DND-41 (cell line): ENCODE data around the gene DRD5.

Experiments
- EZH2 ChIP-seq: IDR thresholded peaks from 3 replicates; pipeline ENCODE4 v1.6.1; 2012; ENCODE audit warnings: borderline replicate concordance, low read depth, mild to moderate bottlenecking, moderate library complexity, low read length, inconsistent platforms; ENCODE audit not compliant: severe bottlenecking
- TF ChIP-seq, protein P1 (sequence below): IDR thresholded peaks from 2 replicates; pipeline ENCODE4 v1.5.1; 2012; ENCODE audit warnings: borderline replicate concordance, low read length, moderate library complexity, mild to moderate bottlenecking; ENCODE audit not compliant: poor library complexity, severe bottlenecking; ENCODE audit errors: extremely low read depth

GRCh38 chr4:9735515-9735914, 45.9 kb upstream of the DRD5 start:
- TF ChIP-seq, protein P1, sequence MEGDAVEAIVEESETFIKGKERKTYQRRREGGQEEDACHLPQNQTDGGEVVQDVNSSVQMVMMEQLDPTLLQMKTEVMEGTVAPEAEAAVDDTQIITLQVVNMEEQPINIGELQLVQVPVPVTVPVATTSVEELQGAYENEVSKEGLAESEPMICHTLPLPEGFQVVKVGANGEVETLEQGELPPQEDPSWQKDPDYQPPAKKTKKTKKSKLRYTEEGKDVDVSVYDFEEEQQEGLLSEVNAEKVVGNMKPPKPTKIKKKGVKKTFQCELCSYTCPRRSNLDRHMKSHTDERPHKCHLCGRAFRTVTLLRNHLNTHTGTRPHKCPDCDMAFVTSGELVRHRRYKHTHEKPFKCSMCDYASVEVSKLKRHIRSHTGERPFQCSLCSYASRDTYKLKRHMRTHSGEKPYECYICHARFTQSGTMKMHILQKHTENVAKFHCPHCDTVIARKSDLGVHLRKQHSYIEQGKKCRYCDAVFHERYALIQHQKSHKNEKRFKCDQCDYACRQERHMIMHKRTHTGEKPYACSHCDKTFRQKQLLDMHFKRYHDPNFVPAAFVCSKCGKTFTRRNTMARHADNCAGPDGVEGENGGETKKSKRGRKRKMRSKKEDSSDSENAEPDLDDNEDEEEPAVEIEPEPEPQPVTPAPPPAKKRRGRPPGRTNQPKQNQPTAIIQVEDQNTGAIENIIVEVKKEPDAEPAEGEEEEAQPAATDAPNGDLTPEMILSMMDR, result no peak
- TF ChIP-seq EZH2, result no peak
